K562 (cell line): Measurements from ENCODE around the gene NBPF9. TPM values are rescaled to one million over a fixed set of nuclear protein-coding genes. Genes with fewer than 3 reads are reported as not detected.
"Not testable (repeated sequence)": the region's sequence is repeated elsewhere in the genome, so short reads cannot be mapped to it uniquely, and the experiment has no call there.

Experiments
- ATAC-seq: fragments of 200-7000 bp; cut with Tn5 transposase; 3 replicates; pipeline ENCODE4 v1.9.1; 2020; ENCODE audit warnings: moderate library complexity
- BruUV-seq: library from RNA; stranded (reverse); fragments of 400-500 nt; replicated peaks from 2 replicates; lab custom pipeline; 2021; lab: Mats Ljungman, UMichigan
- CTCF ChIA-PET: fragments of 300-600 bp; formaldehyde crosslinking; extraction: SDS; loops from one replicate; lab custom pipeline; 2021; ENCODE audit warnings: low intra/inter-chr PET ratio; lab: Yijun Ruan, JAX
- POLR2A ChIA-PET: fragments of 300-600, 350-650 bp; sonication (Branson Sonifier 250); formaldehyde crosslinking; extraction: SDS; loops from one replicate; lab custom pipeline; 2021; ENCODE audit warnings: antibody characterized with exemption, inconsistent platforms; lab: Yijun Ruan, JAX
- DNase-seq, 4 experiments: peaks; one replicate each; pipeline versions ENCODE4 v3.0.0 to v3.0.0-alpha.2; 2011 to 2018; ENCODE audit warnings: low spot score in 3 of 4, mixed read lengths in 3 of 4; ENCODE audit errors: extremely low read depth in 1 of 4
- FAIRE-seq: peaks from 2 replicates; lab custom pipeline; 2011; peaks lifted over from hg19 to GRCh38; lab: Jason Lieb, UNC
- H2AFZ ChIP-seq: 2 replicates; pipeline ENCODE4 v1.6.0; 2011; ENCODE audit warnings: low read depth, low read length, control low read depth, inconsistent platforms
- H3K27ac ChIP-seq: fragments of 200-600 bp; 3 replicates; pipeline ENCODE4 v1.8.0; 2011; ENCODE audit warnings: low read depth, mild to moderate bottlenecking, control low read depth, inconsistent platforms, low read length, moderate library complexity, mixed read lengths; ENCODE audit errors: extremely low read depth
- H3K27me3 ChIP-seq, 2 experiments: fragments of 300-600 bp in 1 of 2; 2 replicates in 1 of 2; 3 replicates in 1 of 2; pipeline versions ENCODE4 v1.6.0 to v1.8.0; 2011; ENCODE audit warnings: inconsistent platforms in 2 of 2, low read length in 2 of 2, mild to moderate bottlenecking in 1 of 2, mixed read lengths in 1 of 2, moderate library complexity in 1 of 2; ENCODE audit not compliant: control insufficient read depth in 2 of 2, insufficient read depth in 2 of 2
- H3K36me3 ChIP-seq: fragments of 300-600 bp; 3 replicates; pipeline ENCODE4 v1.8.0; 2011; ENCODE audit warnings: mild to moderate bottlenecking, low read length, inconsistent platforms; ENCODE audit not compliant: control insufficient read depth, insufficient read depth
- H3K4me1 ChIP-seq, 2 experiments: fragments of 200-600 bp in 1 of 2; replicated peaks in 1 of 2; 2 replicates in 1 of 2; 3 replicates in 1 of 2; pipeline versions ENCODE4 v1.5.1 to v1.8.0; 2011; ENCODE audit warnings: inconsistent platforms in 2 of 2, low read length in 2 of 2, mild to moderate bottlenecking in 1 of 2, mixed read lengths in 1 of 2, moderate library complexity in 1 of 2; ENCODE audit not compliant: control insufficient read depth in 2 of 2, insufficient read depth in 2 of 2
- H3K4me2 ChIP-seq: 2 replicates; pipeline ENCODE4 v1.6.1; 2011; ENCODE audit warnings: low read length, control low read depth, inconsistent platforms, mixed read lengths; ENCODE audit not compliant: insufficient read depth
- H3K4me3 ChIP-seq: fragments of 200-600 bp; sonication (generic), shearing (Covaris generic); 2 replicates; pipeline ENCODE4 v1.5.1; 2016; ENCODE audit warnings: control low read depth, inconsistent platforms
- H3K79me2 ChIP-seq: fragments of 200-600 bp; 3 replicates; pipeline ENCODE4 v1.8.0; 2011; ENCODE audit warnings: low read length, inconsistent platforms; ENCODE audit not compliant: control insufficient read depth, insufficient read depth
- H3K9ac ChIP-seq, 2 experiments: 2 replicates each; pipeline versions ENCODE4 v1.6.0 to v1.6.1; 2011; ENCODE audit warnings: low read depth in 2 of 2, low read length in 2 of 2, control low read depth in 1 of 2, inconsistent platforms in 1 of 2, mild to moderate bottlenecking in 1 of 2, mixed read lengths in 1 of 2; ENCODE audit not compliant: insufficient read depth in 1 of 2
- H3K9me1 ChIP-seq: one replicate; pipeline ENCODE4 v1.6.0; 2011; ENCODE audit warnings: inconsistent platforms, mild to moderate bottlenecking, low read length, moderate library complexity; ENCODE audit not compliant: control insufficient read depth, insufficient read depth
- H3K9me3 ChIP-seq: replicated peaks from 2 replicates; pipeline ENCODE4 v1.5.1; 2011; ENCODE audit warnings: low read depth, low read length, inconsistent platforms; ENCODE audit not compliant: control insufficient read depth, insufficient read depth
- H4K20me1 ChIP-seq: replicated peaks from 2 replicates; pipeline ENCODE4 v1.6.1; 2011; ENCODE audit warnings: low read length, inconsistent platforms, mixed read lengths; ENCODE audit not compliant: control insufficient read depth, insufficient read depth
- WGBS: fragments of 100-300 bp; shearing (Covaris generic); methylation state at CpG from one replicate; pipeline ENCODE4 v1.1.6; 2016; ENCODE audit warnings: low coverage, mixed read lengths; ENCODE audit not compliant: insufficient coverage; ENCODE audit errors: missing lambda C conversion rate; 5-methylcytosine and 5-hydroxymethylcytosine counted together
- in situ Hi-C: fragments of 300-500 bp; cut with MboI; formaldehyde crosslinking; loops from 4 replicates; pipeline ENCODE4 v1.15.0; 2018; ENCODE audit warnings: inconsistent platforms, mixed read lengths
- intact Hi-C: fragments of 100-400 bp; cut with micrococcal nuclease; formaldehyde crosslinking; loops from 2 replicates; pipeline ENCODE4 v1.14.2; 2022
- polyA plus RNA-seq, 8 experiments: library from polyadenylated mRNA; depleted of rRNA in 4 of 8; stranded (reverse) in 5 of 8; unstranded in 3 of 8; fragments of >200 nt; fragmentation: Nextera tagmentation in 2 of 8; fragmentation: Illumina TruSeq in 1 of 8; extraction: Ambion mirVana in 2 of 8; extraction: Trizol in 1 of 8; gene quantifications; 2 replicates each; pipeline versions ENCODE4 v1.2.1 to v1.2.3, GENCODE V29; 2011 to 2014; ENCODE audit warnings: inconsistent platforms in 1 of 8, missing spikeins in 1 of 8
- total RNA-seq, 7 experiments: library from RNA; depleted of rRNA in 6 of 7; stranded (reverse); fragments of >200 nt in 6 of 7; fragmentation: Illumina TruSeq in 2 of 7; extraction: Trizol in 2 of 7; gene quantifications; 2 replicates each; pipeline versions ENCODE4 v1.2.1 to v1.2.3, GENCODE V29; 2011 to 2021; ENCODE audit warnings: low replicate concordance in 1 of 7

The NBPF9 gene
- total and polyA plus RNA-seq, 9 of the 15 experiments (the other 6 are each of a cell fraction or from before 2014, with no cell fraction given): 1.3 to 8.1 (median 6.1) TPM

GRCh38 chr1:149043056-149043455 is 60.3 kb downstream of the NBPF9 start:
- H3K4me3 ChIP-seq, FAIRE-seq, DNase-seq, H3K4me1 ChIP-seq, H2AFZ ChIP-seq, ATAC-seq, H3K9me1 ChIP-seq, CTCF ChIA-PET, intact Hi-C loops, H3K9me3 ChIP-seq, H3K79me2 ChIP-seq, in situ Hi-C loops, BruUV-seq, H3K27me3 ChIP-seq, H3K4me2 ChIP-seq, H3K9ac ChIP-seq, H3K36me3 ChIP-seq, H4K20me1 ChIP-seq, H3K27ac ChIP-seq, POLR2A ChIA-PET: not testable (repeated sequence)
- 0% methylated on average over 1 of the region's 4 CpGs for WGBS

- DNase-seq, H3K4me3 ChIP-seq, H3K4me1 ChIP-seq, H3K79me2 ChIP-seq, in situ Hi-C loops, CTCF ChIA-PET, H4K20me1 ChIP-seq, ATAC-seq, BruUV-seq, H3K36me3 ChIP-seq, POLR2A ChIA-PET, H3K27me3 ChIP-seq, H3K4me2 ChIP-seq, H3K27ac ChIP-seq, H3K9me3 ChIP-seq, H3K9me1 ChIP-seq, H2AFZ ChIP-seq, FAIRE-seq, H3K9ac ChIP-seq, intact Hi-C loops: not testable (repeated sequence)
- 80% methylated on average over 1 of the region's 3 CpGs for WGBS
Observed at GRCh38 chr1:149033916-149034315, 69.4 kb downstream of the NBPF9 start.

GRCh38 chr1:149024327-149024726 is 79.0 kb downstream of the NBPF9 start:
- FAIRE-seq, H3K36me3 ChIP-seq, H3K79me2 ChIP-seq, H3K9me3 ChIP-seq, H3K4me2 ChIP-seq, H3K9me1 ChIP-seq, POLR2A ChIA-PET, H3K27me3 ChIP-seq, DNase-seq, in situ Hi-C loops, H3K27ac ChIP-seq, ATAC-seq, intact Hi-C loops, BruUV-seq, H3K9ac ChIP-seq, H3K4me1 ChIP-seq, H3K4me3 ChIP-seq, CTCF ChIA-PET, H4K20me1 ChIP-seq, H2AFZ ChIP-seq: not testable (repeated sequence)
- WGBS: no CpG with 5 or more reads among the region's 3 CpGs

GRCh38 chr1:149018577-149018976 is 84.8 kb downstream of the NBPF9 start:
- WGBS: 69% methylated on average over 2 of the region's 3 CpGs
- H3K4me2 ChIP-seq, H3K27ac ChIP-seq, H3K36me3 ChIP-seq, intact Hi-C loops, CTCF ChIA-PET, H3K4me1 ChIP-seq, BruUV-seq, H4K20me1 ChIP-seq, POLR2A ChIA-PET, H3K9ac ChIP-seq, H3K27me3 ChIP-seq, DNase-seq, FAIRE-seq, H3K79me2 ChIP-seq, in situ Hi-C loops, H3K4me3 ChIP-seq, H3K9me3 ChIP-seq, H3K9me1 ChIP-seq, ATAC-seq, H2AFZ ChIP-seq: not testable (repeated sequence)
